Measurements from ENCODE around the gene PAX6.

Gene PAX6

GRCh38 chr11:31798554-31799434 lies 12.3 kb downstream of the PAX6 start:
- DNase-seq (ENCODE audit: low read depth in 1 of 2, low spot score in 1 of 2): no peak

DNA sequence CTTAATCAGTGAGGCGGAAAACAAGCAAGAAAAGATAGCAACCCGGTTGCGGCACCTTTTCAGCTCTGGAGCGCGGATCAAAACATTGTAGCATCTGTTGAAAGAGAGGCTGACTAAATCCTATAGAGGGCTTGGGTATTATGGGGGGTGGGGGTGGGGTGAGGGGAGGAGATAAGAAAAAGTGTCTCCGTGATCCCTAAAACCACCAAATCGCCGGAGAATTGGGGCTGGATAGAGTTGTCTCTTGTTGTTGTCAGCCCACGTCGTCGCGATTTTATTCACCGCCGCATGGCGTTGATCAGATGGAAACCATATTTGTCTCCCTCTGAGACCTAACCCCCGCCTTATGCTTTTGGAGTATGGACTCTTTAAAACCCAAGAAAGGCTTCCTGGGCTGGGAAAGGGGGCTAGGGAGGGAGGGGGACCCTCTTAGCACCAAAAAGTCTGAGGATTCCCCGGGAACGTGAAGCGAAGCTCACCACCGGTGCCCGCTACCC lies 13.0 kb downstream of the PAX6 start:
- no peak for DNase-seq (ENCODE audit: low read depth in 1 of 2, low spot score in 1 of 2)

DNA sequence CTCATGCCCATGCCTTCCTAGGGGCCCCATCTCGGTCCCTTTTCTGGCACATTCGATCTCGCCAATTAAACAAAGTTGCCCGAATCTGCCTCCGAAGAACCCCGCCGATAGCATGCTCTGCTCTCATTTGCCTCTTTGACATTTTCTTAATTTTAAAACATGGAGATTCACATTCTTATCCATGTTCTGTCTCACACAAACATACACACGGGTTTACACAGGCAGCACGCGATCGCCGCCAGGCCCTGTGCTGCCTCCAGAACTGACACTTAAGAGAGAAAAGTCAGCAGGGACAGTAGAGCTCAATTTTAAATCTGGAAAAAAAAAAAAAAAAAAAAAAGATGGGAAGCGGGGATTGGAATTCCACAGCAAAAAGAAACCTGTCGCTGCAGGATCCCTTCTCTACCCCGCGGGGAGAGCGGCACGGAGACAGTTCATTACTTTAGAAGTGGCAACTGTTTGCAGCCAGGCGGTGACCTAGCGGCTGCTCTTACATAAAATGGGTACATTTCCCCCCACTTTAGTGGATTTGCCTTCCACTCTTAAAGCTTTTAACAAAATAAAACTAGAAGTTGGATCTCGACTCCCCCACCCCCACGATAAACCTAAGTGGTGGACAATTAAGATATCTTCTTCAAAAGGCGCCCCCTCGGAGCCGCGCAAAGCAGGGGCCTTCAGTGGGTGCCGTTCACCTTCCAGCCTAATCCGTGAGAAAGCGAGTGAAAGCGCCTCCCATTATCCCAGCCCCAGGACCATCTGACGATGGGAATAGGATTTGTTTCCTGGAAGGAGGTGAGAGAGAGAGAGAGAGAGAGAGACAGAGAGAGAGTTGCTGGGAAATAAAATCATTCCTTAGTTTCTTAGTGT lies 13.7 kb downstream of the PAX6 start:
- no peak for DNase-seq (ENCODE audit: low read depth in 1 of 2, low spot score in 1 of 2)

GRCh38 chr11:31796499-31797189 lies 14.5 kb downstream of the PAX6 start:
- DNase-seq (ENCODE audit: low read depth in 1 of 2, low spot score in 1 of 2): no peak

- no peak for DNase-seq (ENCODE audit: low read depth in 1 of 2, low spot score in 1 of 2)
Measured at GRCh38 chr11:31795706-31796498, 15.2 kb downstream of the PAX6 start.

DNA sequence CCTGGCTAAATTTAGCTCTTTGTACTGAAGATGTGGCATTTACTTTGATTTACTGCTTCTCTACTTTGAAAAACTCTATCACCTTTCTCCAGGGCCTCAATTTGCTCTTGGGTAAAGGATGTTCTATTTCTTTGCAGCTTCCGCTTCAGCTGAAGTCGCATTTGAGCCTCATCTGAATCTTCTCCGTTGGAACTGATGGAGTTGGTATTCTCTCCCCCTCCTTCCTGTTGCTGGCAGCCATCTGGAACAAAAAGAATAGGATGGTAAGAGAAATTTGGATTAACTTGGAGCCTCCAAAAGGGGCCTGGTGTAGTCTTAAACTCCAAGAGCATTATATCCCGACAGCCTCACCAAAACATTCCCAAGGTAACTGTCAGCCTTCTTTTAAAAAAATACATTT lies 16.6 kb downstream of the PAX6 start:
- DNase-seq (ENCODE audit: low read depth in 1 of 2, low spot score in 1 of 2): no peak

- DNase-seq (ENCODE audit: low read depth in 1 of 2, low spot score in 1 of 2): no peak
Measured at GRCh38 chr11:31793264-31793663, 17.9 kb downstream of the PAX6 start.

DNA sequence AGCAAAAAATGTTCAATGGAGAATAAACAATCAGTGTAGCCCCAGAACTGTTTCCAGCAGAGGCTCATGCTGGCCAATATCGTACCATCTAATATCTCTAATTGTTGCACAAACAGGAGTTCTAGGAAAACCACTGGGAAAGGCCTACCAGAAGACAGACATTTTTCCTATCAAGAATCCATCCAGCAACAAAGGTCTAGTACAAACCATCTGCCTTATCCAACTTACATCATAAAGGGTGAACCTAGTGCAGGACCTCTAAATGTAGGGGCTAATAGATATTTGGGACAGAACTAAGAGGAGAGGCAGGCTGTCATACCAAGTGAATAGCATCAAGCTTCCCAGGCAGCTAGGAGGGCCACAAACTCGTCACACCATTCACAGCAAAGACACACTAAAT lies 18.7 kb downstream of the PAX6 start:
- DNase-seq (ENCODE audit: low read depth in 1 of 2, low spot score in 1 of 2): no peak

- no peak for DNase-seq (ENCODE audit: low read depth in 1 of 2, low spot score in 1 of 2)
Measured at GRCh38 chr11:31792036-31792435, 19.1 kb downstream of the PAX6 start.

DNA sequence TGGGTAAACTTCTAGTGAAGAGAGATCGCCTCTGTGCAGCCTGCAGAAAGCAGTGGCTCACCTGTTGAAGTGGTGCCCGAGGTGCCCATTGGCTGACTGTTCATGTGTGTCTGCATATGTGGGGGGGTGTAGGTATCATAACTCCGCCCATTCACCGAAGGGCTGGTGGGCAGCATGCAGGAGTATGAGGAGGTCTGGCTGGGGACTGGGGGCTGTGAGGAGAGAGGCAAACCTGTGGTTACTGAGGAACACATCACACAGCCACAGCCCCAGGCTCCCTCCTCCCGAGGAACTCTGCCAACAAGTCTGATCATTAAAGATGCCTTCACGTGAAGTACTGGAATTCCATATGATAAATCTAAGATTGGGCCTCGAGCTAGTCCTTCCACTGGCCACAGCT lies 20.5 kb downstream of the PAX6 start:
- DNase-seq (ENCODE audit: low read depth in 1 of 2, low spot score in 1 of 2): no peak

- no peak for DNase-seq (ENCODE audit: low read depth in 1 of 2, low spot score in 1 of 2)
Measured at GRCh38 chr11:31788085-31788484, 23.0 kb downstream of the PAX6 start.

- no peak for DNase-seq (ENCODE audit: low read depth in 1 of 2, low spot score in 1 of 2)
Measured at GRCh38 chr11:31786996-31787685, 24.0 kb downstream of the PAX6 start.

DNA sequence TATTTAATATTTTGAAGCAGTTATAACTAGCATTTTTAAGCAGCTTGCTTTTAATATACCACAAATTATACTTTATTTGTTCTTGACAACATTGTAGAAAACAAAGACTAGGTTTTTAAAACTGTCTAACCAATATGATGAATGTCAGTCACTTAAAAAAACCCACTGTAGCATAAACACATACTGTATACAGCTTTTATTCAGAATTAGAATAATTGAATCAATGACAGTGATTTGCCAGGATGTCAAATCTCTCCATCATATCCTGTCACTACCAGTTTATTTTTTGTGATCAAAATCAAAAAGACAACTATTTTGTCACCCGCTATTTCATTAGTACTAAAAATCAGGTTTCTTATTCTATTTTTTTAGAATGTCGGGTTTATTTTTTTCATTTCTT lies 26.5 kb downstream of the PAX6 start:
- no peak for DNase-seq (ENCODE audit: low read depth in 1 of 2, low spot score in 1 of 2)

- no peak for DNase-seq (ENCODE audit: low read depth in 1 of 2, low spot score in 1 of 2)
Measured at GRCh38 chr11:31783252-31783651, 27.9 kb downstream of the PAX6 start.

DNA sequence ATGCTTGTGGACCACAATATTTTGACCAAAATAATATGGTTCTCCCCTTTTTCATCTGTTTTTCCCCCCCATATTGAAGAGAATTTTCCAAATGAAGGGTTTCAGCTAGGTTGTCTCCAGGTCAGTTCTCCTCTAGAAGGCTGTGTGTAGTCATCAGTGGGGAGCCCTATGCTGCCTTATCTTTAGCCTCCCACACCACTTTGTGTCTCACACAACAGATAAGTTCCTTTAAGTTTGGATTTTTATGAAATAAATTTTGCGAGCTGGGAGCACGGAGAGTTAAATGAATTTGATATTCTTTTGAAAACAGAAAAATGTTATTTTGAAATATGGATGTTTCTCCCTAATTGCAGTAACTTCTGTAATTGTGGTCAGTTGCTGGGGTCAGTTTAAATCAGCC lies 28.9 kb downstream of the PAX6 start:
- no peak for DNase-seq (ENCODE audit: low read depth in 1 of 2, low spot score in 1 of 2)

DNA sequence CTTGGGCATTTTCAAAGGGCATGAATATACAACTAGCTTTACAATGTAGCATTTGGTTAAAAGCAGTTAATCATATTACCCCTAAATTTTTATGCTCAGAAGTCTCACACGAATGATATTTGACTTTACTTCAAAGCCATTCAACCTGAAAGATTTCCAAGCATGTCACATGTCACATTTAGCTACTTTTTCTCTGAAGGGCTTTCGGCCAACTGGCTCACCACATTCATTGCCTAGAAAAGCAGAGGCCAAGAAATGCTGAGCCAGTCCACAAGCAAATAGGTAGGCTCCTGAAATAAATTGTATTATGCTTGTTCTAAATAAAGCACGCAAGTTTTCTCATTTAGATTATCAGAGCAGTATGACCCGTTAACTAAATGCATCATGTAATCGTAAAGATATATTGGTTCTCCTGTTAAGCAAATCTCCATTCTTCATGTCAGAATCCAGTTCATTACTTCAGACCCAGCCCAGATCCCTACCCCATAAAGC lies 30.6 kb downstream of the PAX6 start:
- no peak for DNase-seq (ENCODE audit: low read depth in 1 of 2, low spot score in 1 of 2)

- DNase-seq (ENCODE audit: low read depth in 1 of 2, low spot score in 1 of 2): no peak
Measured at GRCh38 chr11:31780078-31780477, 31.0 kb downstream of the PAX6 start.

- DNase-seq (ENCODE audit: low read depth in 1 of 2, low spot score in 1 of 2): no peak
Measured at GRCh38 chr11:31779374-31779791, 31.7 kb downstream of the PAX6 start.

DNA sequence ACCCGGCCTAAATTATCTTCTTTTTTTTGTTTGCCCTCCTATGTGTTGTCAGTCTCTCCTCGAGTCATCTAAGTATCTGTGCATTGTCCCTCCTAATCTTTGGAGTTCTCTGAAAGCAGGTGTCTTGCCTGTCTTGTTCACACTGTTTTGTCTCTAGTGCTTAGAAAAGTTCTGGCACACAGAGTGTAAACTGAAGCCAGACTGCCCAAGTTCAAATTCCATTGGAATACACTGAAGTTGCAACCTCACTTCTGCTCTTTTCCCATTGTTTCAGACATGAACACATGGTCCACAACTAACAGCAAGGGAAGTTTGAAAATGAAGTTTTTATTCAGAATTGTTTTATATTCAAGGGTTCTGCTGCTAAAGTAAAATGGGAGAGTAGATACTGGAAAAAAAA lies 38.7 kb downstream of the PAX6 start:
- no peak for DNase-seq (ENCODE audit: low read depth in 1 of 2, low spot score in 1 of 2)
